Panc1 (cell line): Measurements from ENCODE around the gene WDR7. TPM values are rescaled to one million over a fixed set of nuclear protein-coding genes. Genes with fewer than 3 reads are reported as not detected.

Source experiments
- ATAC-seq: fragments of 200-7000 bp; cut with Tn5 transposase; 2 replicates; pipeline ENCODE4 v1.9.1; 2020; ENCODE audit warnings: mild to moderate bottlenecking, moderate library complexity
- BruUV-seq: library from RNA; stranded (reverse); fragments of 400-500 nt; replicated peaks from 2 replicates; lab custom pipeline; 2021; lab: Mats Ljungman, UMichigan
- CTCF ChIA-PET: fragments of 300-600 bp; sonication (Branson Sonifier 250); formaldehyde crosslinking; loops from one replicate; lab custom pipeline; 2022; ENCODE audit warnings: antibody characterized with exemption; lab: Charles Lee
- POLR2A ChIA-PET: fragments of 300-600 bp; sonication (Branson Sonifier 250); formaldehyde crosslinking; loops from one replicate; lab custom pipeline; 2022; ENCODE audit warnings: antibody characterized with exemption; lab: Charles Lee
- DNase-seq: peaks from one replicate; pipeline ENCODE4 v3.0.0-alpha.2; 2010; ENCODE audit warnings: low read depth, low spot score
- H3K27ac ChIP-seq: 2 replicates; pipeline ENCODE4 v1.5.1; 2011; ENCODE audit warnings: mild to moderate bottlenecking, low read length, inconsistent platforms
- H3K27me3 ChIP-seq: fragments of 200-500 bp; sonication (Bioruptor generic); 2 replicates; pipeline ENCODE4 v1.6.0; 2014; ENCODE audit warnings: low read length, inconsistent platforms; ENCODE audit not compliant: control insufficient read depth, insufficient read depth
- H3K36me3 ChIP-seq: fragments of 200-500 bp; sonication (Bioruptor generic); 2 replicates; pipeline ENCODE4 v1.5.1; 2014; ENCODE audit warnings: inconsistent platforms, mild to moderate bottlenecking, low read length, moderate library complexity; ENCODE audit not compliant: control insufficient read depth, insufficient read depth
- H3K4me1 ChIP-seq: 2 replicates; pipeline ENCODE4 v1.5.1; 2011; ENCODE audit warnings: inconsistent platforms, mild to moderate bottlenecking, low read length, moderate library complexity; ENCODE audit not compliant: control insufficient read depth, insufficient read depth
- H3K4me3 ChIP-seq, 2 experiments: 2 replicates each; pipeline ENCODE4 v1.5.1; 2011 to 2012; ENCODE audit warnings: low read depth in 2 of 2, low read length in 2 of 2, mild to moderate bottlenecking in 2 of 2, inconsistent platforms in 1 of 2, moderate library complexity in 1 of 2
- H3K9me3 ChIP-seq: fragments of 200-500 bp; sonication (Bioruptor generic); 2 replicates; pipeline ENCODE4 v1.5.1; 2014; ENCODE audit warnings: low read depth, mild to moderate bottlenecking, inconsistent platforms, low read length, moderate library complexity; ENCODE audit not compliant: control insufficient read depth, insufficient read depth
- CTCF ChIP-seq: fragments of 450-650 bp; IDR thresholded peaks from 2 replicates; pipeline ENCODE4 v1.5.1; 2017; ENCODE audit warnings: mild to moderate bottlenecking
- POLR2AphosphoS5 ChIP-seq: IDR thresholded peaks from 2 replicates; pipeline ENCODE4 v1.6.1; 2012; ENCODE audit warnings: mild to moderate bottlenecking, low read depth, low read length, moderate library complexity
- REST ChIP-seq, 2 experiments: IDR thresholded peaks; 2 replicates each; pipeline ENCODE4 v1.6.1; 2011 to 2012; ENCODE audit warnings: low read depth in 2 of 2, control low read depth in 1 of 2, low read length in 1 of 2, mild to moderate bottlenecking in 1 of 2, moderate library complexity in 1 of 2; ENCODE audit not compliant: insufficient read depth in 1 of 2
- SIN3A ChIP-seq: IDR thresholded peaks from 2 replicates; pipeline ENCODE4 v1.6.1; 2012; ENCODE audit warnings: low read depth, mild to moderate bottlenecking, low read length, moderate library complexity, borderline replicate concordance; ENCODE audit not compliant: insufficient read depth
- TCF7L2 ChIP-seq: IDR thresholded peaks from 2 replicates; pipeline ENCODE4 v1.6.1; 2011; ENCODE audit warnings: mild to moderate bottlenecking, low read depth, low read length, inconsistent platforms
- in situ Hi-C: cut with HindIII; loops from 2 replicates; pipeline ENCODE4 v1.10.0; 2016; ENCODE audit warnings: low sequenced_read_pairs, low pct_unique_long_range_greater_than_20kb
- intact Hi-C: fragments of 100-400 bp; cut with micrococcal nuclease; formaldehyde crosslinking; loops from one replicate; pipeline ENCODE4 v1.10.0; 2022; ENCODE audit not compliant: unreplicated experiment
- total RNA-seq: library from RNA; stranded (reverse); gene quantifications from one replicate; pipeline ENCODE4 v1.2.1, GENCODE V29; 2021; ENCODE audit not compliant: unreplicated experiment

The WDR7 gene
- total RNA-seq, 1 experiment from 2014 or later, result 12.3 TPM

- H3K4me1 ChIP-seq, result no peaks in the 10 kb centered on the region
- ATAC-seq (no peak), DNase-seq (no peak)
- ChIA-PET CTCF (no interaction called here), POLR2A (no interaction called here)
- no peaks in the 10 kb centered on the region for H3K9me3 ChIP-seq
- intact Hi-C loops (no loop called here), in situ Hi-C loops (no loop called here)
- no peak for TF ChIP-seq CTCF
- TF ChIP-seq POLR2AphosphoS5, result no peak
- TF ChIP-seq REST (IDR thresholded peaks at IDR 0.05; ENCODE audit: insufficient read depth in 1 of 2, low read depth in 2 of 2, low read length in 1 of 2), result no peak
- no peak for TF ChIP-seq SIN3A
- TF ChIP-seq TCF7L2, result no peak
- no peak overlapping the region for H3K27ac ChIP-seq
- H3K36me3 ChIP-seq, result no peaks in the 10 kb centered on the region
- no TSS peak for BruUV-seq
- H3K27me3 ChIP-seq, result no peaks in the 10 kb centered on the region
- no peak overlapping the region for H3K4me3 ChIP-seq
These were observed 88.6 kb downstream of the WDR7 start for GRCh38 chr18:56739731-56740130.

GRCh38 chr18:56740645-56741044 lies 89.5 kb downstream of the WDR7 start:
- ATAC-seq (no peak), DNase-seq (no peak)
- CTCF ChIA-PET, result no interaction called here
- Histone ChIP-seq H3K4me3 (no peak overlapping the region), H3K27me3 (no peaks in the 10 kb centered on the region), H3K36me3 (no peaks in the 10 kb centered on the region), H3K9me3 (no peaks in the 10 kb centered on the region), H3K4me1 (no peaks in the 10 kb centered on the region), H3K27ac (no peak overlapping the region)
- TF ChIP-seq CTCF (no peak), TCF7L2 (no peak), SIN3A (no peak), REST (IDR thresholded peaks at IDR 0.05; ENCODE audit: insufficient read depth in 1 of 2, low read depth in 2 of 2, low read length in 1 of 2) (no peak), POLR2AphosphoS5 (no peak)
- intact Hi-C loops (no loop called here), in situ Hi-C loops (no loop called here)
- BruUV-seq, result no TSS peak
- POLR2A ChIA-PET, result no interaction called here
